Activated T-helper 1 cell treated with anti-CD3 and anti-CD28 coated beads, Interleukin-12 subunit alpha, Interleukin-12 subunit beta, Interleukin-2, Interleukin-4 antibody, amounts not matched to agents 30 ng/mL and 10 ng/mL and 1 ng/mL, durations not matched to agents 14 hours and 24 hours and 36 hours (primary cell): ENCODE measurements around the gene CNOT3. TPM values are rescaled to one million over a fixed set of nuclear protein-coding genes. Genes with fewer than 3 reads are reported as not detected.
"Not testable (repeated sequence)": the region's sequence is repeated elsewhere in the genome, so short reads cannot be mapped to it uniquely, and the experiment has no call there.

Experiments used
- DNase-seq: peaks from one replicate; pipeline ENCODE4 v3.0.0; 2021; ENCODE audit warnings: low spot score
- H3K27ac Mint-ChIP-seq: one replicate; pipeline ENCODE4 v1.8.0; 2021; ENCODE audit warnings: mild to moderate bottlenecking, mixed read lengths
- H3K27me3 Mint-ChIP-seq: one replicate; pipeline ENCODE4 v1.8.0; 2022; ENCODE audit warnings: mild to moderate bottlenecking, moderate library complexity, mixed read lengths; ENCODE audit not compliant: insufficient read depth
- H3K36me3 Mint-ChIP-seq: one replicate; pipeline ENCODE4 v1.8.0; 2021; ENCODE audit warnings: low read depth, mixed read lengths
- H3K4me1 Mint-ChIP-seq: one replicate; pipeline ENCODE4 v1.8.0; 2021; ENCODE audit warnings: low read depth, mixed read lengths
- H3K4me3 Mint-ChIP-seq: one replicate; pipeline ENCODE4 v1.8.0; 2021; ENCODE audit warnings: mild to moderate bottlenecking, moderate library complexity, mixed read lengths
- H3K9me3 Mint-ChIP-seq: one replicate; pipeline ENCODE4 v1.8.0; 2021; ENCODE audit warnings: mixed read lengths
- intact Hi-C: fragments of 100-400 bp; cut with micrococcal nuclease; formaldehyde crosslinking; loops from one replicate; pipeline ENCODE4 v1.15.1; 2024
- total RNA-seq: library from RNA; stranded (reverse); gene quantifications from 2 replicates; pipeline ENCODE4 v1.2.3, GENCODE V29; 2022

CNOT3 gene
- 70.0 and 73.2 TPM in 2 replicates for total RNA-seq

GRCh38 chr19:54137699-54138488, at the start of gene CNOT3:
Gene CNOT3 (plus strand): TSS chr19:54137762. CDS start chr19:54142979, 5,217 bp downstream.
- Mint-ChIP-seq H3K36me3 (peaks cover 14% of the 10 kb centered on the region), H3K4me3 (peak within 1 kb of the TSS; percentile 93), H3K27me3 (no peaks in the 10 kb centered on the region), H3K9me3 (no peaks in the 10 kb centered on the region), H3K4me1 (peaks cover 42% of the 10 kb centered on the region), H3K27ac (peak within 1 kb of the TSS; percentile 92)
- DNase-seq = no peak
- intact Hi-C loops = loop anchor here (1.0 to 10.0 kb wide), 12 partner anchors 21 to 1517 kb away; partner anchors contain the start of genes LENG1, LENG8, LENG9 and MYADM

GRCh38 chr19:54094426-54095000, 43.0 kb upstream of the CNOT3 start:
- peaks cover 2% of the 10 kb centered on the region for H3K27me3 Mint-ChIP-seq
- peaks cover 7% of the 10 kb centered on the region for H3K4me1 Mint-ChIP-seq
- no peak for DNase-seq
- H3K9me3 Mint-ChIP-seq = no peaks in the 10 kb centered on the region
- no peak overlapping the region for H3K27ac Mint-ChIP-seq
- H3K4me3 Mint-ChIP-seq = no peak overlapping the region
- intact Hi-C loops = no loop called here
- H3K36me3 Mint-ChIP-seq = peaks cover 2% of the 10 kb centered on the region

- peaks cover 7% of the 10 kb centered on the region for H3K4me1 Mint-ChIP-seq
- no peak for DNase-seq
- no peak overlapping the region for H3K27ac Mint-ChIP-seq
- intact Hi-C loops = no loop called here
- no peak overlapping the region for H3K4me3 Mint-ChIP-seq
- H3K27me3 Mint-ChIP-seq = peaks cover 2% of the 10 kb centered on the region
- H3K36me3 Mint-ChIP-seq = peaks cover 2% of the 10 kb centered on the region
- no peaks in the 10 kb centered on the region for H3K9me3 Mint-ChIP-seq
Observed at GRCh38 chr19:54095136-54095858, 42.3 kb upstream of the CNOT3 start.

GRCh38 chr19:54095859-54096616, 41.5 kb upstream of the CNOT3 start:
- H3K27me3 Mint-ChIP-seq, H3K4me1 Mint-ChIP-seq, H3K36me3 Mint-ChIP-seq, DNase-seq, intact Hi-C loops, H3K9me3 Mint-ChIP-seq: not testable (repeated sequence)
- Mint-ChIP-seq H3K27ac (peak overlapping the region; percentile 52), H3K4me3 (peak overlapping the region; percentile 54)

DNA sequence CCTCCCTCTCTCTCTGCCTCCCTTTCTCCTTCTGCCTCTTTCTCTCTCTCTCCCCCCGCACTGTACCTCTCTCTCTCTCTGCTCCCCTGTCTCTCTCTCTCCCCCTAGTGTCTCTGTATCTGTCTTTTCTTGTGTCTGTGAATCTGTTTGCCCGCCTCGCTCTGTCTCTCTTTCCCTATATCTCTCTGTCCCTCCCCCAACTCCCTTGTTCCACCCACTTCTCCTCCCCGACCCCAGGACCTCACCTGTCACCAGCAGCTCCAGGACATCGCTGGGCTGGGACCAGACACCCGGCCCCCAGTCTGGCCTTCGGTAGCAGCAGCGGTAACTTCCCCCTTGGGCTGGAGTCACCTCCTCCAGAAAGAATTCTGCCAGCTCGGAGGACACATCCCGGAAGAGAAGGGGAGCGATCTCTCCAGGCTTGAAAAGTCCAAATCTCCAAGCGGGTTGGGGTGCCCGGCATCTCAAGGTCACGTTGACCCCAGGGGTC, 40.9 kb upstream of the CNOT3 start:
- Mint-ChIP-seq H3K4me1 (peaks cover 12% of the 10 kb centered on the region), H3K4me3 (peak overlapping the region; percentile 50), H3K9me3 (no peaks in the 10 kb centered on the region), H3K36me3 (peaks cover 2% of the 10 kb centered on the region), H3K27me3 (peaks cover 2% of the 10 kb centered on the region), H3K27ac (peak overlapping the region; percentile 52)
- DNase-seq = no peak
- intact Hi-C loops = no loop called here

DNA sequence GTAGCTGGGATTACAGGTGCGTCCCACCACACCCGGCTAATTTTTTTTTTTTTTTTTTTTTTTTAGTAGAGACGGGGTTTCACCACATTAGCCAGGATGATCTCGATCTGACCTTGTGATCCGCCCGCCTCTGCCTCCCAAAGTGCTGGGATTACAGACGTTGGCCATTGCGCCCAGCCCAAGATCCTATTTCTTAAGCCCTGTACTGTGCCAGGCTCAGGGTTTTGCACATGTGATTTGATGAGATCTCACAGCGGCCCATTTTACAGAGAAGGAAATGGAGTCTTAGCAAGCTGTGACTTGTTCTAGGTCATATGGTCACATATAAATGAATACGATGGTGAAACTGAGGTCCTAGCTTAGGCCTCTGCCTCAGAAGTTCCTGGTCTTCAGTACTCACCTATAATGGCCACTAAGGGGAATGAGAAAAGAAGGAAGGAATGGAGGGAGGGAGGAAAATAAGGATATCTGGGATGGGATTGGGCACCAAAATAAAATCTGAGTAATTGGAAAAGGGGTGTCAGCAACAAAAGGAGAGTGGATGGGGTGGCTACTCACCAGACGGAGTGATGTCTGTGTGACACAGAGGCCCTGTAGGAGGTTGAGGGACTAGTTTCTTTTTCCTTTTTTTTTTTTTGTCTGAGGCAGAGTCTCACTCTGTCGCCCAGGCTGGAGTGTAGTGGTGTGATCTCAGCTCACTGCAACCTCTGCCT, 38.2 kb upstream of the CNOT3 start:
- H3K4me1 Mint-ChIP-seq = peaks cover 24% of the 10 kb centered on the region
- intact Hi-C loops = no loop called here
- H3K27ac Mint-ChIP-seq = no peak overlapping the region
- no peaks in the 10 kb centered on the region for H3K36me3 Mint-ChIP-seq
- H3K9me3 Mint-ChIP-seq = no peaks in the 10 kb centered on the region
- peaks cover 2% of the 10 kb centered on the region for H3K27me3 Mint-ChIP-seq
- no peak for DNase-seq
- H3K4me3 Mint-ChIP-seq = no peak overlapping the region

DNA sequence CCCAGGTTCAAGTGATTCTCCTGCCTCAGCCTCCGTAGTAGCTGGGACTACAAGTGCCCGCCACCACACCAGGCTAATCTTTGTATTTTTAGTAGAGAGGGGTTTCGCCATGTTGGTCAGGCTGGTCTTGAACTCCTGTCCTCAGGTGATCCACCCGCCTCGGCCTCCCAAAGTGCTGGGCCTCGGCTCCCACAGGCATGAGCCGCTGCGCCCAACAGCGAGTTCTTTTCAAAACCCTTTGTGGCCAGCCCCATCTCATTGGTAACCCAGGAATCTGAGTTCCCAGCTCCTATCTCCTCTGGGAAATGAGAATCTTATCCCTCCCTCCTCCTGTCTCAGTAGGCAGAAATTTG, 37.7 kb upstream of the CNOT3 start:
- peaks cover 24% of the 10 kb centered on the region for H3K4me1 Mint-ChIP-seq
- DNase-seq, H3K27me3 Mint-ChIP-seq, H3K9me3 Mint-ChIP-seq, H3K36me3 Mint-ChIP-seq, H3K27ac Mint-ChIP-seq, H3K4me3 Mint-ChIP-seq: not testable (repeated sequence)
- intact Hi-C loops = loop anchor here (5.0 kb wide), 1 partner anchor 233 kb away; the partner anchor contains the start of gene MYADM

DNA sequence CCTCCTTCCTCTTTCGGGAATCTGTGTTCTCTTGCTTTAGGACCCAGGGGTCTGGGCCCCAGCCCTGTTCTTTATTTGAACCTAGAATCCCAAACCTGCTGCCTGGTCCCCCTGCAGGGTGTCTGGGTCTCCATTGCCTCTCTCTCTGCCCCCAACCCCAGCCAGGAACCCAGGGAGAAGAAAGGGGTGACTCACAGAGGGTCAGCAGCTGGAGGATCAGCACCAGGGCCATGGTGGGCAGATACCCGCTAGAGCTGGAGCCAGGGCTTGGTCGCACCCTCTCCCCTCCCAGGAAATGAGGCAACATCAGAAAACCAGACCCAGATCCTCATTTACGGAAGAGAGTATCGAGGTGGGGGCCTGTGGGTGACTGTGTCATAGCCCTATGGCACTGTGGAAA, 37.0 kb upstream of the CNOT3 start, which contains the start of gene OSCAR:
Gene OSCAR (minus strand): TSS at position 243 of the 400 bp plus-strand sequence. CDS start 11 bp downstream, at position 232.
- H3K36me3 Mint-ChIP-seq = no peaks in the 10 kb centered on the region
- no peak for DNase-seq
- H3K4me3 Mint-ChIP-seq = peak within 1 kb of the TSS; percentile 43
- H3K27ac Mint-ChIP-seq = peak within 1 kb of the TSS; percentile 59
- H3K27me3 Mint-ChIP-seq = peaks cover 2% of the 10 kb centered on the region
- H3K4me1 Mint-ChIP-seq = peaks cover 24% of the 10 kb centered on the region
- intact Hi-C loops = loop anchor here (5.0 kb wide), 1 partner anchor 233 kb away; the partner anchor contains the start of gene MYADM
- H3K9me3 Mint-ChIP-seq = no peaks in the 10 kb centered on the region

DNA sequence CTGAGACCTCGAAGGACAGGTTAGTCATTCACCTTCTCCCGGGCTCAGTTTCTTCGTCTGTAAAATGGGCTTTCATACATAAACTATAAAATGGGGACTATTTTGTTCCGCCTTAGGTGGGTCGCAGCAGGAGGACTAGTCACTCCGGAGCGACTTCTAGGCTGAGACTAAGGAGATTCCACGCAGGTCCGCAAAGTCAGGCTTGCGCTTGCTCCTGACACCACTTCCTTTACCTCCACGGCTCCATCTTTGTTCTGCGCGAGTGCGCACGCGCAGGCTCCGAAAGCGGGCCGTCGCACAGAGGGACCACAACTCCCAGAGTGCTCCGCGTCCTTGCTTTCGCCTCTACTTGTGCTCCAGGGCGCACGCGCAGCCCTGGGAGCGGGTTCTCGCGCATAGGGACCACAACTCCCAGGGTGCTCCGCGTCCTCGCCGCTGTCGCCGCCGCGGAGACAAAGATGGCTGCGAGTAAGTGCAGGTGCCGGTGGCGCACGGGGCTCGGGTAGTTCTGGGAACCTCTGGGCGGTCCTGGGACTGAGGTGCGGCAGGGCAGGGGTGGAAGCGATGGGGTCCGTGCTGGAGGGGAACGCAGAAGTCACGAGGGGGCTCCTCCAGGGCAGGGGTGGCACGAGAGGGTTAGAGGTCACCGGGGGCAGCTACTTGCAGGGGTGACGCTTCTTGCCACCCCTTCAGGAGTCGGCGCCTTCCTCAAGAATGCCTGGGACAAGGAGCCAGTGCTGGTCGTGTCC, 35.0 kb upstream of the CNOT3 start, which contains the start of gene NDUFA3:
Gene NDUFA3 (plus strand): TSS at position 435 of the 749 bp plus-strand sequence. CDS start 24 bp downstream, at position 459.
- intact Hi-C loops = loop anchor here (1.0 to 5.0 kb wide), 7 partner anchors 13 to 582 kb away; partner anchors contain the start of genes CNOT3, LENG1, LENG8 and MYADM
- peak; percentile 98 for DNase-seq
- H3K4me1 Mint-ChIP-seq = peaks cover 17% of the 10 kb centered on the region
- no peaks in the 10 kb centered on the region for H3K9me3 Mint-ChIP-seq
- peaks cover 10% of the 10 kb centered on the region for H3K36me3 Mint-ChIP-seq
- H3K27me3 Mint-ChIP-seq = no peaks in the 10 kb centered on the region
- H3K27ac Mint-ChIP-seq = peak within 1 kb of the TSS; percentile 87
- H3K4me3 Mint-ChIP-seq = peak within 1 kb of the TSS; percentile 99

GRCh38 chr19:54104998-54105715, 32.4 kb upstream of the CNOT3 start:
- peaks cover 17% of the 10 kb centered on the region for H3K4me1 Mint-ChIP-seq
- no peaks in the 10 kb centered on the region for H3K27me3 Mint-ChIP-seq
- H3K4me3 Mint-ChIP-seq = peak overlapping the region; percentile 99
- H3K36me3 Mint-ChIP-seq = peaks cover 16% of the 10 kb centered on the region
- intact Hi-C loops = loop anchor here (5.0 kb wide), 1 partner anchor 238 kb away; the partner anchor contains the start of gene MYADM
- H3K9me3 Mint-ChIP-seq = no peaks in the 10 kb centered on the region
- no peak for DNase-seq
- no peak overlapping the region for H3K27ac Mint-ChIP-seq

DNA sequence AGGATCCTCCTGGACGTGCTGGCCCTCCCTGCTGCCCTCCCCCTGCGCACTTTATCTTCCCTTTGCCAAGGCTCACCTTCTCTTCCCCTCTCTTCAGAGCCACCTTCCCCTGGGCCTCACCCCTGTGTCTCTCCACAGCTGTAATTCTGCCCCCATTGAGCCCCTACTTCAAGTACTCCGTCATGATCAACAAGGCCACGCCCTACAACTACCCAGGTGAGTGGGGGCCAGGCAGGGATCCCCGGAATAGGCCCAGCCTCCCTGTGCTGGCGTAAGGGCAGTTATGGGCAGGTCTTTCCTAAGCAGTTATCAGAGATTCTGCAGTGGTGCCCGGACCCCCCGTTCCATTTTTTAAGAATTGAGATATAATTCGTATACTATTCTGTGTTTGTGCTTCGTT, 31.8 kb upstream of the CNOT3 start:
- intact Hi-C loops = no loop called here
- Mint-ChIP-seq H3K4me1 (peaks cover 17% of the 10 kb centered on the region), H3K27me3 (no peaks in the 10 kb centered on the region), H3K36me3 (peaks cover 19% of the 10 kb centered on the region), H3K9me3 (no peaks in the 10 kb centered on the region), H3K27ac (no peak overlapping the region), H3K4me3 (peak overlapping the region; percentile 25)
- no peak for DNase-seq
